ENCODE results near the gene ARFGEF3.

The ARFGEF3 gene

DNA sequence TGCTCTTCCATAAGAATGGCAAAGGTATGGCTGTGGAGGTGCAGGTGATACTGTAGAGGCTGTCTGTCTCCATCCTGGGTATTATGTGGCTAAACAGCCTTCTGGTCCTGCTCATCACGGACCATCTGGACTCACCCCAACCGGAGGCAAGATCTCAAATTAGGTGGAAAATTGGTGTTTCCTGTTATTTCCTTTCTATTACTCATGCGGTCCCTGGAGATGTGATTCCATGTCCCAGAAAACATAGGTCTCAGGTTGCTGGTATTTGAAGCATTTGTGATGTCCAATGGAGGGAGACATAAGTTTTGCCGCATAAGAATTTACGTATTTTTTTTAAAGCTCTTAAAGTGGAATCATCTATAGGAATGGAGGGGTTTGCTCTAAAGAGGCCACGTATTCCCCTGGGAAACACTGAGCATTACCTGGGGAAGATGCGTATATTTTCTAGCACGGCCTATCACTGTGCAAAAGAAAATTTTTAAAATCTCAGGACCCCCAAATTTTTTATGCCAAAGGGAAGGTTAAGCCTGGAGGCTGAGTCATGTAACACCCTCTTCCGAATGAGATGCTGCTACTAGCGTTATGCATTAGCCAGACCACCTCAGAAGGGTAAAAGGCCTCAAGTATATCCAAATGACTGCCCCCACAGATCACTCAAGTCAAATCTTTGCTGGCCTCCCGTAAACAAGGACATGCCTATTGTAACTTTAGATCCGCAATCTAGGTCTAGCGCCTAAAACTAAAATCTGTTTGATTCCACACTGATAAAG, 78.9 kb downstream of the ARFGEF3 start:
- no peak for DNase-seq (ENCODE audit: low read depth, low spot score)

DNA sequence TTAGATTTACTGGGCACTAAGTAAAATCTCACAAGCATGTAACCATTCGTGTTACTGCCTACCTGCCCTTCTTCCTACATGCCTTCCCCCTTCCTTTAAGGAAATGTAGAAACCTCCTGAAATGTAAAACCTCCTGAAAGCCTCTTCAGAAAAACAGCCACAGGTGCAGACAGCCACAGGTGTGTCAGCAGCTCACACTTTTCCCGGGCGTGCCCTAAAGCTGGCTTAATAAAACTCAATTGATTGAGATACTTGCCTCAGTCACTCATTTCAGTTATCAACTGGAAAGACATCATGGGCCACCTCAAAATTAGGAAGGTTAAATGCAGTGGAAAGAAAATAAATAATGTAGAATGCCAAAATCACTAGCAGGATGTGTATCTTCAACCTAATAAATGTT, 79.6 kb downstream of the ARFGEF3 start:
- no peak for DNase-seq (ENCODE audit: low read depth, low spot score)

DNA sequence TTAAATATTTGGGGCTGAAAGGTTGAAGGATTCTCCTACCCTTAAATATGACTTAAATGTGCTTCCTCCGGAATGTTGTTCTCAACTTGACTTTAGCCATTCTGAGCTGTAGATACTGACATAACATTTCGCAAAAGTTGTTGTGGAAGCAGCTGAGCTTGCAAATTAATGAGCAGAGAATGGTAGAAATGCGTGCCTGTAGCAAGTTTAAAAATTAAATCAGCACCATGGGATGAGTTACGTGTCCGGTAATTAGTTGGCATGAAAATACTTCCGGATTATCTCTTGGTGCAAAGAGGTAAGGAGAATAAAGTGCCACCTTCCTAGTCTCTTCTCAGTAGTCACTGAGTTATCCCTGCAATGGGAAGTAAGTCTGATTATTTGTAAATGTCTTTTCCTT, 80.2 kb downstream of the ARFGEF3 start:
- DNase-seq (ENCODE audit: low read depth, low spot score) = no peak

DNA sequence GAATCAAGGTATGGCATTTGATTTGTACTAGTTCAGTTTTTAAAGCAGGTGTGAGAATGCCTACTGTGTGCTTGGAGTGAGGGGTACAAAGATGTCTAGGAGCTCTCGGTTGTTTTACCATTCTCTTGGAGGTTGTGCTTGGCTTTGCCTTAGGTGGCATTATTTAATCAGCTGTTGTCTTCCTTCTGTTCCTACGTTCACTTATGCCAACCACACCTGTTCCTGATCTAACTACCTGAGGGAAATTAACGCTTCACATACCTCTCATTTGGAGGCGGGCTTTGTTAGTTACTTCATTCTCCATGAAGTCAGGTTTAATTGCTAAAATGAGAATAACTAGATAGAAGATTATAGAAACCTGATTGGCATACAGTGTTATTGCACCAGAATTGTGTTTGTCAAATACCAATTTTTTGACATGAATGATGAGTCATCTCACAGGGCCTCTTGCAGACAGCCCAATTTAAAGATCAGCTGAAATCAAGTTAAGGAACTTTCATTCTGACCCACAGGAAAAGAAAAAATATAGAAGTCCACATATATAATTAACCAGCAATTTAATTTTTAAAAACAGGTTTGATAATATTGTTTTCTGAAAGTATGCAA, 81.4 kb downstream of the ARFGEF3 start:
- DNase-seq (ENCODE audit: low read depth, low spot score) = no peak

DNA sequence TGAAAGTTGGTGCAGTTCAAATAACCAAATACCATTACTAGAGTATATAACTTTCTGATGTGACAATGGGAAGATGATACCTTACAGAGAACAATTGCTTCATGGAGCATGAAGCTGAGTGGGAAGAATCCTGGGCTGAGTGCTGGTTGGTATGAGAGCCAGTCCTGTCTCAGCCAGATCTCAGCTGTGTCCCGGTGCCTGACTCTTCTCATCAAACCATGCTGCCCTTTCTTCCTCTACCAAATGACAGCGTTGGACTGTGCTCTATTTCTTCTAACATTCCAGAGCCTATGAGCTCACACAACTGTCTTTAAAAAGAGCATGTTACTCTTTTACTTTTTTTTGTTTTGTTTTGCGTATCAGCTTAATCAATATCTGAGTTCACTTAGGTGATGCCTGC, 84.0 kb downstream of the ARFGEF3 start:
- no peak for DNase-seq (ENCODE audit: low read depth, low spot score)

DNA sequence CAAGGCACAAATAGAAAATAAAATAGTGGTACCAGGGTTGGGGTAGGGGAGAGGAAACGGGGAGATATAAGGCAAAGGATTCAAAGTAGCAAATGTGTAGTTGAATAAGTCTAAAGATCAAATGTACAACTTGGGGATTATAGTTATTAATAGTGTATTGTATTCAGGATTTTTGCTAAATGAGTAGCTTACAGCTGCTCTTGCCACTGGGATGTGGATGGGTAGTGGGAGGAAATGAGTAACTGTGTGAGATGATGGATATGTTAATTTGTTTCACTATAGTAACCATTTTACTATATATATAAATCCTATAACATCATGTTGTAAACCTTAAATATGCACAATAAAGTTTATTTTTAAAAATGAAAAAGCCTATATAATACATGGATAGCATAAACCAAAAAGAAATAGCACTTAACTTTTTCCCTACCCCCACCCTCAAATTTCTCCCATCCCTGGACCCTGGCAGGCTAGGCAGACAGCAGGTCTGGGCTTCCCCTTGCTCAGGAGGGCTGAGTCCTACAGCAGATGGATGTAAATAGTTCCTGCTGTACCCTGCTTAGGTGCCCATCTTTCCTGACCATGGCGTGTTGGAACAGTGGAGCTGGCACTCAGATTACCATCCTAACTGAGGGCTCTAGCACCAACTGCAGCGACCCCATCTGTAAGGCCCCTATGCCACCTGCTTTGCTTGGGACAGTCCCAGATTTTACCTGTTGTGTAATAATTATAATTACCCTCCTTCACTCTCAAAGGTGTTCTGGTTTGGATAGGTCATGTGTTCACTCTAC, 85.1 kb downstream of the ARFGEF3 start:
- DNase-seq (ENCODE audit: low read depth, low spot score) = no peak

DNA sequence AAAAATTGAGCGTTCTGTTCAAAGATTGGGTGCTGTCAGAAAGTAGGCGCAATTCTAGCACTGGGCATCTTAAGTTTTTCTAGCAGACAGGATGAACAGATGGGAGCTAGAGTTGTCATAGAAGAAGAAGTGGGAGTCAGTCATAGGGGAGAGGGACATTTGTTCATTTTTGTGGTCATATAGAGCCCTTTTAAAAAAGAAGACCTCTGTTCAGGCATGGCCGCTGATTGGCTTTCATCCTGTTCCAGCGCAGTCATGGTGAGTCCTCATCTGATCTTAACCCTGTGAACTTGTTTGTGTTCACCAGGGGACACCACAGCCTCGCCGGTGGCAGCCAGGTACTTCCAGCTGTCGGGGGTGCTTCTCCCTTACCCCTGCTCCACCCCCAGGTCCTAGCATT, 86.3 kb downstream of the ARFGEF3 start:
- no peak for DNase-seq (ENCODE audit: low read depth, low spot score)

DNA sequence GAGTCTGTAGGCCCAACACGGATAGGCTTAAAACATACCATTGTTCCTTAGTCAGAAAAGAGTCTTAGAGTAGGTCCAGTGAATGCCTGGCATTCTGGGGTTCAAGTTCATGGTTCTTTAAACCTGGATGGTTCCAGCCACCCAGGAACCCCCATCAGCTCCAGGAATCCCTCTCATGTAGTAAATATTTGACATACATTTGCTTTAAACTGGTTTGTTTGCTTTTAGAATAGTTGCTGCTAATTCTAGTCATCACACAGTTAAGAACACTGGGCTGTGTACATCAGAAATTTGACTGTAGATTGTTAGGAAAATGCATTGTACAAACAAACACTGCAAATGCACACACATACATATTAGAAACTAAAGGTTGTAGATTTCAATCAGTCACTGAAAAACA, 87.1 kb downstream of the ARFGEF3 start:
- DNase-seq (ENCODE audit: low read depth, low spot score) = no peak

DNA sequence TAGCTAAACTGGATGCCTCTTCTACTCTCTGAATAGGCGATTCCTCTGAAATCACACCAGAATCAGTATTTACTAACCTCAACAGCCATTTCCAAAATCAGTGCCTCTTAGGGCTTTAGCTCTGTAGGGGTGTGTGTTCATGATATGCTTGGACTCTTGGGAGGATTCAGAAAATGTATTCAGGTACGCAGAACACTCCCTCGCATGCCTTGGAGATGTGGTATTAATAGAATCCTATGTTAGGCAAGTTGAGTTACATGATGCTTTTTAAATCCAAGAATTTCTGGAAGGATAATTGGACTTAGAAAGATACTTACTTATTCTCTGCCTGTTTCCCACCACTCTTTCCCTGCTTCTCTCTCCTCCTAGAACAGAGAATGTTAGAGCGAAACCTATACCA, 88.3 kb downstream of the ARFGEF3 start:
- no peak for DNase-seq (ENCODE audit: low read depth, low spot score)

DNA sequence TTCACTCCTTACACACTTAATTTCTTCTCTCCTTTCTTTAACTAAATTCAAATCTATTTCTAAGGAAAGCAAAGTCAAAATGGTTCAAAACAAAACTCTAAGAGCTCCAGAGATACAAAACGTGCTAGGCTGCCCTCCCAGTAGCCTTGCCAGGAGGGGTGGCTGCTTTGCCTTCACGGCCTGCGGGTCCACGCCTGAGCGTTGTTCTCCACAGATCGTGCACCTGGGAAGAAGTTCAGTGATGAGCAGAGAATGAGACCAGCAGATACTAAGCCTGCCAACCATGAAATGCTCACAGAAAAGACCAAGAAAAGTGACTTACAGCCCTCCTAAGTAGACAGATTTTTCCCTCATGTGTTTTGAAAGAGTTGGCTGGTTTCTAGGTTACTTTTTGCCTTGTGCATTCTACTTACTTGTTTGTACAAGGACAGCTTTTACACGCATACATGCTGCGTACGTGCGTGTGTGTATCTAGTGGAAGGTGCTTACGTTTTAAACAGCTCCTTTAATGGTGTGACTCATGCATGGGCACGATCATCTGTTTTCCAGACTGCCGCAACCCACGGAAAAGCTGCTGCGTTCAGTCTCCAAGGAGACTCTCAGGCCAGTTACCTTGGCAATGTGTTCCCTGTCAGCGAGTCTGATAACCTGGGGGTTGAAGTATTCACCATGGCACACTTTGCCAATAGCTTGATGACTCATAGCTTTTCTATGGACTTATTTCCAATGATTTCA, 88.9 kb downstream of the ARFGEF3 start:
- no peak for DNase-seq (ENCODE audit: low read depth, low spot score)

DNA sequence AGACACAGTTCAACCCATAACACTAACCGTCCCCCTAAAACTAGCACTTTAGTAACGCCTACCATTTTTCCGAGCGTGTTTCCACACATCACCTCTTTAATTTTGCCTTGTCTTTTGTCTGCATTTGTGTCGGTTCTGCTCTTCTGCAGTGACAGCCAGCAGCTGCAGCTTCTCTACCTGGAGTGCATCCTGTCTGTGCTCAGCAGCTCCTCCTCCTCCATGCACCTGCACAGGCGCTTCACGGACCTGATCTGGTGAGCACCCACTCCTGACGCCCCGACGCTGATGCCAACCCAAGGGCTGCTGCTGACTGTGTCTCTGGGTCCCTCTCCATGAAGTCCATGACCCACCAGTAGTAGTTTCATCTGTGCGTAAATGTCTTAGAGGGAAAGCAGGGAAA, 92.0 kb downstream of the ARFGEF3 start:
- DNase-seq (ENCODE audit: low read depth, low spot score) = no peak

DNA sequence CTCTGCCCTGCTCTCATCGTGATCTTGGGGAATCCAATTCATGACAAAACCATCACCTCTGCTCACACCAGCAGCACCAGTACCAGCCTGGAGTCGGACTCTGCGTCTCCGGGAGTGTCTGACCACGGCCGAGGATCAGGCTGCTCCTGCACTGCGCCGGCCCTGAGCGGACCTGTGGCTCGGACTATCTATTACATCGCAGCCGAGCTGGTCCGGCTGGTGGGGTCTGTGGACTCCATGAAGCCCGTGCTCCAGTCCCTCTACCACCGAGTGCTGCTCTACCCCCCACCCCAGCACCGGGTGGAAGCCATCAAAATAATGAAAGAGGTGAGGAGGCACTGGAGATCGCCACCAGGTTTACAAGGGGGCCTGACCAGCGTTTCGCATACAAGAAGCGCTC, 93.7 kb downstream of the ARFGEF3 start:
- no peak for DNase-seq (ENCODE audit: low read depth, low spot score)

DNA sequence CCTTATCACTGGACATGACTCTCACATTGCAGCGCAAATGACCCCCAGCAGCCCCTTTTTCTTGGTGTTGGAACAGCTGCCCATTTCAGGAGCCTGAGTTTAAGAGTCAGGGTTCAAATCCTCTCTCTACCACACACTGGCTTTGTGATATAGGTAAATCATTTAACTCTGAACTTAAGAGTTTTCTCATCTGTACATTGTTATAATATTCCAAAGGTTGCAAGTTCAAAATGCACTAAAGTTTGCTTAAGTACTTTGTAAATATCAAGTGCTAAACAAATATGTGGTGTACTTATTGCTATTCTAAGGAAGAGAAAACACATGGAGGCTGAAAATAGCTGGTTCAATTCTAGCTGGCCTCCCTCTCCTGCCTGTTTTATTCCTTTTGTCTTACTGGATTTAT, 95.9 kb downstream of the ARFGEF3 start:
- no peak for DNase-seq (ENCODE audit: low read depth, low spot score)

DNA sequence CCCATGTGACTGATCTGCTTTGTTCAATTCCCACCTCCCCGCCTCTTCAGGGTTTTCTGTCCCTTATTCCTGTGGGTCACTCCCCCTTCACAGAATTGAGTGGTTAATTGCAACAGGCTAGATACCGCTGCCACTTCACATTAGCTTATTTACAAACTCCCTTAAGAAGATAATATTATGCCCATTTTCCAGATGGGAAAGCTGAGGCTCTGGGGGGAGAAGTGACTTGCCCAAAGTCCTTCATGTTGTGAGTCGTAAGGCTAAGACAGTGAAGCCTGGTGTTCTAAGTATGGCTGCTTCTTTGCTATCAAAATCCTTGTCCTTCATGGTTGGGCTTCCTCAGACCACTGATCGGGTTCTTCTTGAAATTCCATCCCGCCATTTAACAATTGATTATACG, 96.5 kb downstream of the ARFGEF3 start:
- DNase-seq (ENCODE audit: low read depth, low spot score) = no peak

DNA sequence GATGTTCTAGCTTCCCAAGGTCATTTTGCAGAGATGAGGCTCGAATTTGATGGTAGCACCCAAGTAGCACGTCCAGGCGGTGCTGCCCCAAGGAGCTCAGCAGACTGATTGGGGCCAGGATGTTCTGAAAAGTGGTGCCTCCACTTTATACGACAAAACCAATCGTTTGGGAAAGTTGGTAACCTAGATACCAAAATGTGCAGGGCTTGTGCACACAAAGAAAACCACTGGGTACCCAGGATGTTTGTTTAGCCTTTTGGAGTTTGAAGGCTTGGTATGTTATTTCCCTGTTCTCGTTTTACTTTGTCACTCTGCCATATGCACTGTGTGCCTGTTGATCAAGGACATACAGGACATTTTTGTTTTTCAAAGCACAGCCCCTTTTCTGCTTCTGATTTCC, 97.3 kb downstream of the ARFGEF3 start:
- DNase-seq (ENCODE audit: low read depth, low spot score) = no peak

DNA sequence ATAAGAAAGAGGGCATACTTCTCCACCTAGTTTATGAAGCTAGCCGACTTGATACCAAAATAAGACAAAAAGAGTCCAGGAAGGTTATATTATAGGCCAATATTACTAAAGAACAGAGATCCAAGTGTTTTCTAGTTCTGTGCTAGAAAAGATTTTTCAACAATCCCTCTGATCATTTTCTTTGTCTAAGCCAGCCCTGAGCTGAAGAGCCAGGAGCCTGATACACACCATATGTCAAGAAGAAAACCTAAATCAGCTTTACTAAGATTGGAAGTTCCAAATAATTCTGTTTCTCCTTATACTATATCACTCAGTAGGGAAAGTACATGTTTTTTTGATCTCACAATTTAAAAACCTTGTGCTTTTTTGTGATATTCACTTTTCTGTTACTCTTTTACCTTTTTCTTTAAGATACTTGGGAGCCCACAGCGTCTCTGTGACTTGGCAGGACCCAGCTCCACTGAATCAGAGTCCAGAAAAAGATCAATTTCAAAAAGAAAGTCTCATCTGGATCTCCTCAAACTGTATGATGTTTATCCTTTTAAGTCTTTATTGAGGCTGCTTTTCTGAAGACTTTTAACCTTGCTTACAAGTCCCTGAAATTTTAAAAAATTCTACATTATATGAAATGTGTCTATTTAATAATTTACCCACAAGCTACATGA, 99.5 kb downstream of the ARFGEF3 start:
- DNase-seq (ENCODE audit: low read depth, low spot score) = no peak

DNA sequence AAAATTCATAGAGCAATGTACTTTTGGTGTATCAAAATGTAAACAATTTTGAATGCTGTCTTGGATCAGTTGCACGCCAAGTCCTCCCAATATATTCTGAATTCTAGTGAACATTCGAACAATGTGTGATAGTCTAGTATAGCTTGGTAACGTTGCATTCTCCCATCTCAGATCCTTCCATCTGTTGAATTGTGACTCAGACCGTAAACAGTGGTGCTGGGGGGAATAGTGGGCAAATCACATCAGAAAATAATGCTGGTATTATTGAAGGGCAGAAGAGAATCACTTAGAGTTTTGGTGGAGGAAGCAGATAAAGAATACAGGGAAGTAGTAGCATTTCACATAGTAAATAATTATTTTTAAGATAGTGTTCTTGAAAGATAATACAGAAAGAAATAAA, 102.2 kb downstream of the ARFGEF3 start:
- DNase-seq (ENCODE audit: low read depth, low spot score) = no peak

DNA sequence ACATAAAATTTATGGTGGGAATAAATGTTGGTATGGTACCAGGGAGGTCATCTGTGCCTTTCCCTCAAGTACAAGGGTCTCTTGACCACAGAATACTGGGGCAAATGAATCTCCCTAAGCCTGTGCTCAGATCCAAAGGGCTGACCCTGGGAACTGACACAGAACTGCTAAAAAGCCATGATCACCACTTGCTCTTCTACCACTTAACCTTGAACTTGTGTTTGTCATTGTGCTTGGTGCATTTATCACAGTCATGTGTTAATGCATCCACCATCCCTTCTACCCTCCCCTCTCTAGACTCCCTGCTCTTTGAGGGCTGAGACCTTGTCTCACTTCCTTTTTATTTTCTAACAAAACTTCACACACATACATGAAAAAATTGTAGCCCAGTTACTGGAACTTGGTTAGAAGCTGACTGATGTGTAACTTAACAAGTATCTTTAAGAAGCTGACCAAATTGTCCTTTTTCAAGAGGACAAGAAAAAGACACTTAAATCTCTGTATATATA, 102.7 kb downstream of the ARFGEF3 start:
- DNase-seq (ENCODE audit: low read depth, low spot score) = no peak

DNA sequence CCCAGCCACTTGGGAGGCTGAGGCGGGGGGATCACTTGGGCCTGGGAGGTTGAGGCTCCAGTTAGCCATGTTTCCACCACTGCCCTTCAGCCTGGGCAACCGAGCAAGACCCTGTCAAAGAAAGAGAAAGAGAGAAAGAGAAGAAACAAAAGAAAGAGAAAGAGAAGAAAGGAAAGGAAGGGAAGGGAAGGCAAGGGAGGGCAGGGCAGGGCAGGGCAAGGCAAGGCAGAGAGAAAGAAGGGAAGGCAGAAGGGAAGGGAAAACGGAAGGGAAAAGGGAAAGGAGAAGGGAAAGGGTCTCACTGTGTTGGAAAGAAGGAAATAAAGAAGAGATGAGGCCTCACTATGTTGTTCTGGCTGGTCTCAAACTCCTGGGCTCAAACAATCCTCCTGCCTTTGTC, 104.4 kb downstream of the ARFGEF3 start:
- DNase-seq (ENCODE audit: low read depth, low spot score) = no peak

DNA sequence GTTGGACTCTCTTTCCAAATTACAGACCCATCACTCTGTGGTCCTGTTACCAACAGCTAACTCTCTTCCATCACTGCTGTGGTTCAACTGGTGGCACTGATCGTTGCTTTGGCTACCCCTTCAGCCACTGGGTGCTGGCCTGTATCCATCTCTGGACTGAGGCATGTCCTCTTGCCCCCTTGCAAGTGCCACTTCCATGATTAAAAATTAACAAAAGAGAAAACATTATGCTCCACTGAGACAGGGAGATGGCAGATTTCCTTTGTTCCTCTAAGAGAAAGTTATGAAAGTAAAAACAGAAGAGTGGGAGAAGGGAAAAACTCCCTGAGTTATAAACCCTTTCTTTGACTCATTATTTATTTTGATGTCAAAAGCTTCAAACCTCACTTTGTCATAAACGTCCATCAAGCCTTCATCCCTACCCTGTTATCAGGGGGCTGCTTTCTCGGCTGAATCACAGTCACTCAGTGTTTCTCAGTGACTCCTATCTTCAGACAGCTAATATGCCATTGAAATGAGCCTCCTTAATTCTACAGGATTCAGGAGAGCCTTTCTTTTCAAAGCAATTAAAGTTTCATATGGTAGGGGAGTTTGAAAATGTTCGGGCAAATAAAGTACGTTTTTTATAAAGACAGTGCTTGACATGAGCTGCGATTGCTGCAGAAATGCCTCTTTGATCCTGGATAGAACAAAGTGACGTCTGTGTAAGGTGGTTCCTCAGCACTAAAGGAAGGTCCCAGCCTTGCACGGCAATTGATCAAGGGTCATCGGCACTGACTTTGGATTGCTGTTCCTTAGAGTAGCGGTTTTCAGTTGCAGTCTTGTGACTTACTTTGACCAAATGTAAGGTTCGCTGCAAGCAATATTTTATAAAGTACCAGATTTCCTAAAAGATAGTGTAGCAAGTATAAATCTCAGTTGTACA, 106.5 kb downstream of the ARFGEF3 start:
- DNase-seq (ENCODE audit: low read depth, low spot score) = no peak

Measured in brain pericyte (primary cell).